Measurements from ENCODE around the gene ROCK1.

The ROCK1 gene

GRCh38 chr18:21132398-21132918, 20.8 kb upstream of the ROCK1 start:
- no peak overlapping the region for H3K4me3 ChIP-seq (ENCODE audit: low read depth, low read length)
- DNase-seq (ENCODE audit: low read depth): no peak
- TF ChIP-seq, protein P1, sequence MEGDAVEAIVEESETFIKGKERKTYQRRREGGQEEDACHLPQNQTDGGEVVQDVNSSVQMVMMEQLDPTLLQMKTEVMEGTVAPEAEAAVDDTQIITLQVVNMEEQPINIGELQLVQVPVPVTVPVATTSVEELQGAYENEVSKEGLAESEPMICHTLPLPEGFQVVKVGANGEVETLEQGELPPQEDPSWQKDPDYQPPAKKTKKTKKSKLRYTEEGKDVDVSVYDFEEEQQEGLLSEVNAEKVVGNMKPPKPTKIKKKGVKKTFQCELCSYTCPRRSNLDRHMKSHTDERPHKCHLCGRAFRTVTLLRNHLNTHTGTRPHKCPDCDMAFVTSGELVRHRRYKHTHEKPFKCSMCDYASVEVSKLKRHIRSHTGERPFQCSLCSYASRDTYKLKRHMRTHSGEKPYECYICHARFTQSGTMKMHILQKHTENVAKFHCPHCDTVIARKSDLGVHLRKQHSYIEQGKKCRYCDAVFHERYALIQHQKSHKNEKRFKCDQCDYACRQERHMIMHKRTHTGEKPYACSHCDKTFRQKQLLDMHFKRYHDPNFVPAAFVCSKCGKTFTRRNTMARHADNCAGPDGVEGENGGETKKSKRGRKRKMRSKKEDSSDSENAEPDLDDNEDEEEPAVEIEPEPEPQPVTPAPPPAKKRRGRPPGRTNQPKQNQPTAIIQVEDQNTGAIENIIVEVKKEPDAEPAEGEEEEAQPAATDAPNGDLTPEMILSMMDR (conservative IDR thresholded peaks at IDR 0.05; ENCODE audit: low read depth, low read length): no peak

DNA sequence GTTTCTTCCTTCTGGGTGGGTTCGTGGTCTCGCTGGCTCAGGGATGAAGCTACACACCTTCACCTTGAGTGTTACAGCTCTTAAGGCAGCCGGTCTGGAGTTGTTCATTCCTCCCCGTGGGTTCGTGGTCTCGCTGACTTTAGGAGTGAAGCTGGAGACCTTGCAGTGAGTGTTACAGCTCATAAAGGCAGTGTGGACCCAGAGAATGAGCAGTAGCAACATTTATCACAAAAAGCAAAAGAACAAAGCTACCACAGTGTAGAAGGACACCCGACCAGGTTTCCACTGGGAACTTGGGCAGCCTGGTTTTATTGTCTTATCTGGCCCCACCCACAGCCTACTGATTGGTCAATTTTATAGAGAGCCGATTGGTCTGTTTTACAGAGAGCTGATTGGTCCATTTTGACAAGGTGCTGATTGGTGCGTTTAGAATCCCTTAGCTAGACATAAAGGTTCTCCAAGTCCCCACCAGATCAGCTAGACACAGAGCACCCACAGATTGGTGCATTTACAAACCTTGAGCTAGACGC, 20.1 kb upstream of the ROCK1 start:
- DNase-seq (ENCODE audit: low read depth): no peak
- TF ChIP-seq, protein P1 (conservative IDR thresholded peaks at IDR 0.05; ENCODE audit: low read depth, low read length): no peak
- no peak overlapping the region for H3K4me3 ChIP-seq (ENCODE audit: low read depth, low read length)

GRCh38 chr18:21129566-21130216, 18.1 kb upstream of the ROCK1 start:
- no peak overlapping the region for H3K4me3 ChIP-seq (ENCODE audit: low read depth, low read length)
- TF ChIP-seq, protein P1 (conservative IDR thresholded peaks at IDR 0.05; ENCODE audit: low read depth, low read length): no peak
- DNase-seq (ENCODE audit: low read depth): peak; percentile 55

GRCh38 chr18:21123290-21123926, 11.8 kb upstream of the ROCK1 start:
- no peak overlapping the region for H3K4me3 ChIP-seq (ENCODE audit: low read depth, low read length)
- DNase-seq (ENCODE audit: low read depth): no peak
- TF ChIP-seq, protein P1 (conservative IDR thresholded peaks at IDR 0.05; ENCODE audit: low read depth, low read length): no peak

DNA sequence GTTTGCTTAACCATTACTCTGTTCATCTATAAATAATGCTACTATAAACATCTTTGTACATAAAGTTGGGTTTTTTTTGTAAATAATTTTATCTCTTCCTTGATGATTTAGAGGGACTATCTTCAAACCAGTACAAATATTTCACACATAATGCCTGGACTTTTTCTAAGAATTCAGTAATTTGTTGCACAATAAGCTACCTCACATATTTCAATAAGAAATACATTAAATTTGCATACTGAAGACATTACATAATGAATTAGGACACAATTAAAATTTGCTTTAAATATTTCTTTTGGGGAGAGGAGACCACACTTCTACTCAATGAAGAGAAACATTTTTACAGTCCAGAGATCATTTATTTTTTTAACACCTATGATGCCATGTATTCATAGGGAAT, 7.2 kb upstream of the ROCK1 start:
- no peak for DNase-seq (ENCODE audit: low read depth)
- H3K4me3 ChIP-seq (ENCODE audit: low read depth, low read length): no peak overlapping the region
- TF ChIP-seq, protein P1 (conservative IDR thresholded peaks at IDR 0.05; ENCODE audit: low read depth, low read length): no peak

DNA sequence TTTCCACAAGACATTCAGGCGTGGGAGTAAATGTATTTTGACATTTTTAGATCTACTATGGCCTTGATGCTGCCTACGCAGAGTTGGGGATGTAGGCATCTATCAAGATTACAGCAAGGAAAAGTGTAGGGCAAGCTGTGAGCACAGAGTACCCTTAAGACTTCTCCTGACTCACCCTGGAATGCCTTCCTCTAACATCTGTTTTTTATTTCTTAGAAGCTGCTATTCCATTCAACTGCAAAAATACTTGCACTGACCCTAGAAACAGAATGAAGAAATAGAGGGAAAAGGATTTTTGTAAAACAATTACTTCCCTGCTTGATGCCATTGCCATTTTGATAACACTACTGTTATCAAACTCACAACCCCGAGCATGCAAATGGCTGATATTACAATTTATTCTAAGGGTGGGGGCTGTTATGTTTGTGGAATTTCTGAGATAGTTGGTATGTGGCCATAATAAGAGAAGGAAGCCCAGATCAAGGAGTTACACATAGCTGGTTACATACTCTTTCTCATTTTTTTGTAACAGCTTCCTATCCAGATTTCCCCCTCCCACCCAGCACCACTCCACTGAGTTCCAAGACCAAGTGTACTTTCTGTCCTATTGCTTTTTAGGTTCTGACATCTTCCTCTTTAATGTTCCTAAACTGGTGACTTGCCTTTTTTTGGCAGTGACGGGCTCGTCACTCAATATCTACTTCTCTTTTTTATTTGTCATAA, 6.0 kb upstream of the ROCK1 start:
- no peak overlapping the region for H3K4me3 ChIP-seq (ENCODE audit: low read depth, low read length)
- TF ChIP-seq, protein P1 (conservative IDR thresholded peaks at IDR 0.05; ENCODE audit: low read depth, low read length): no peak
- DNase-seq (ENCODE audit: low read depth): peak; percentile 86

All from choroid plexus epithelial cell (primary cell).